Measurements from ENCODE around the gene SLC16A1. TPM values are rescaled to one million over a fixed set of nuclear protein-coding genes. Genes with fewer than 3 reads are reported as not detected.

Gene SLC16A1
- total RNA-seq, 1 donor from 2014 or later, result 68.1 TPM

DNA sequence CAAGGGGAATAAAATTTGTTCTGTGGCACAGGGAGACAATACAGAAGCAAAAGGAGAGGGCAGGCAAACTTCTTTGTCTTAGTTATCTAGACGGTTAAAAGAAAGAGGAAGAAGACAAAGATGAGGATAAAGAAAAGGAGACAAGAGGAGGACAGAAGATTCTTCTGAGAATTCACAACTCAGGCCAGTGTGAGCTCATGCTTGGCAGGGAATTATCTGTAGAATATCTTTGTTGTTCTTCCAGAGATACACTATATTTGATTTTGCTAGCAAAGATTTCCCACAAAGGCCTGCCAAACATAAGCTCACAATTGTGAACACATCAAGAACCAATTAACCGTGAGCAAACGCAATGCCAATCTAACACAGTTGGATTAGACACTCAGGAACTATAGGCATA is 21.4 kb downstream of the SLC16A1 start:
- no peak for DNase-seq (ENCODE audit: low spot score)
- Mint-ChIP-seq H3K36me3 (ENCODE audit: low read depth) (no peaks in the 10 kb centered on the region), H3K27me3 (ENCODE audit: low read depth) (no peaks in the 10 kb centered on the region), H3K9me3 (ENCODE audit: low read depth) (no peaks in the 10 kb centered on the region), H3K27ac (ENCODE audit: unreplicated experiment) (peak overlapping the region; percentile 97), H3K4me3 (ENCODE audit: unreplicated experiment) (no peak overlapping the region), H3K4me1 (ENCODE audit: low read depth) (peaks cover 47% of the 10 kb centered on the region)
- TF ChIP-seq, protein P1, sequence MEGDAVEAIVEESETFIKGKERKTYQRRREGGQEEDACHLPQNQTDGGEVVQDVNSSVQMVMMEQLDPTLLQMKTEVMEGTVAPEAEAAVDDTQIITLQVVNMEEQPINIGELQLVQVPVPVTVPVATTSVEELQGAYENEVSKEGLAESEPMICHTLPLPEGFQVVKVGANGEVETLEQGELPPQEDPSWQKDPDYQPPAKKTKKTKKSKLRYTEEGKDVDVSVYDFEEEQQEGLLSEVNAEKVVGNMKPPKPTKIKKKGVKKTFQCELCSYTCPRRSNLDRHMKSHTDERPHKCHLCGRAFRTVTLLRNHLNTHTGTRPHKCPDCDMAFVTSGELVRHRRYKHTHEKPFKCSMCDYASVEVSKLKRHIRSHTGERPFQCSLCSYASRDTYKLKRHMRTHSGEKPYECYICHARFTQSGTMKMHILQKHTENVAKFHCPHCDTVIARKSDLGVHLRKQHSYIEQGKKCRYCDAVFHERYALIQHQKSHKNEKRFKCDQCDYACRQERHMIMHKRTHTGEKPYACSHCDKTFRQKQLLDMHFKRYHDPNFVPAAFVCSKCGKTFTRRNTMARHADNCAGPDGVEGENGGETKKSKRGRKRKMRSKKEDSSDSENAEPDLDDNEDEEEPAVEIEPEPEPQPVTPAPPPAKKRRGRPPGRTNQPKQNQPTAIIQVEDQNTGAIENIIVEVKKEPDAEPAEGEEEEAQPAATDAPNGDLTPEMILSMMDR (IDR thresholded peaks at IDR 0.05), result no peak

DNA sequence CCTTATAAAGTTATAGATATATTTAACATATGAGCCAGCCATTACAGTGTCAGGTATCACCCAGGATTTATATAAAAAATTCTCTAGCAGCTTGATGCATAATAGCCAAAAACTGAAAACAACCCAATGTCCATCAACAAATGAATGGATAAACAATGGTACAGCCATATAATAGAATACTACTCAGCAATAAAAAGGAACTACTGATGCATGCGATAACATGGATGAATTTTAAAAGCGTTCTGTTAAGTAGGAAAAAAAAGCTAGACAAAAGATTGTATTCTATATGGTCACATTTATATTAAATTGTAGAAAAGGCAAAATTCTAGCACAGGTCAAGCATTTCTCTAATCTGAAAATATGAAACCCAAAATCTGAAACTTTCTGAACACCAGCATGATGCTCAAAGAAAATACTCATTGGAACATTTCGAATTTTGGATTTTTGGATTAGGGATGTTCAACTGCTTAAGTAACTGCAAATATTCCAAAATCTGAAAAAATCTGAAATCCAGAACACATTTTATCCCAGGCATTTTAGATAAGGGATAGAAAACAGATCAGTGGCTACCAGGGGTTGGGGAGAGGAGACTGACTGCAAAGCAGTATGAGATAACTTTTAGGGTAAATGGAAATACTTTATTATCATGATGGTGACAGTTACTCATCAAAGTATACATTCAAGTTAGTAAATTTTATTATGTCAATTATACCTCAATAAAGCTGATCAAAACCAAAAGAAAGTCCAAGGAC is 22.0 kb downstream of the SLC16A1 start:
- no peak for DNase-seq (ENCODE audit: low spot score)
- Mint-ChIP-seq H3K4me1 (ENCODE audit: low read depth) (peaks cover 47% of the 10 kb centered on the region), H3K36me3 (ENCODE audit: low read depth) (no peaks in the 10 kb centered on the region), H3K27me3 (ENCODE audit: low read depth) (no peaks in the 10 kb centered on the region), H3K4me3 (ENCODE audit: unreplicated experiment) (no peak overlapping the region), H3K27ac (ENCODE audit: unreplicated experiment) (peak overlapping the region; percentile 97), H3K9me3 (ENCODE audit: low read depth) (no peaks in the 10 kb centered on the region)
- TF ChIP-seq, protein P1 (IDR thresholded peaks at IDR 0.05), result no peak

DNA sequence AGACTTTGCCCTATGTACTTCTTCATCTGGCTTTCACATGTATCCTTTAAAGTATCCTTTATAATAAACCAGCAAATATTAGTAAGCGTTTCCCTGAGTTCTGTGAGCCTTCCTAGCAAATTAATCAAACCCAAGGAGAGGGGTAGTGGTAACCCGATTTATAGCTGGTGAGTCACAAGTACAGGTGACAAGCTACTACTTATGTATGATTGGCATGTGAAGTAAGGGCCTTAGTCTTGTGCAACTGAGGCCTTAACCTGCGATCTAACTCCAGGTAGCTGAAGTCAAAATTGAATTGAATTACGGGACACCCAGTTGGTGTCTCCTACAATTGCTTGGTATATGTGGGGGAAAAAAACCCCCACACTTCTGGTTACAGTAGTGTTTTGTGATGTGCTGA is 26.0 kb downstream of the SLC16A1 start:
- no peak for DNase-seq (ENCODE audit: low spot score)
- no peak overlapping the region for H3K4me3 Mint-ChIP-seq (ENCODE audit: unreplicated experiment)
- no peaks in the 10 kb centered on the region for H3K27me3 Mint-ChIP-seq (ENCODE audit: low read depth)
- TF ChIP-seq, protein P1 (IDR thresholded peaks at IDR 0.05), result no peak
- H3K4me1 Mint-ChIP-seq (ENCODE audit: low read depth), result peaks cover 30% of the 10 kb centered on the region
- H3K36me3 Mint-ChIP-seq (ENCODE audit: low read depth), result peaks cover 3% of the 10 kb centered on the region
- no peaks in the 10 kb centered on the region for H3K9me3 Mint-ChIP-seq (ENCODE audit: low read depth)
- no peak overlapping the region for H3K27ac Mint-ChIP-seq (ENCODE audit: unreplicated experiment)

DNA sequence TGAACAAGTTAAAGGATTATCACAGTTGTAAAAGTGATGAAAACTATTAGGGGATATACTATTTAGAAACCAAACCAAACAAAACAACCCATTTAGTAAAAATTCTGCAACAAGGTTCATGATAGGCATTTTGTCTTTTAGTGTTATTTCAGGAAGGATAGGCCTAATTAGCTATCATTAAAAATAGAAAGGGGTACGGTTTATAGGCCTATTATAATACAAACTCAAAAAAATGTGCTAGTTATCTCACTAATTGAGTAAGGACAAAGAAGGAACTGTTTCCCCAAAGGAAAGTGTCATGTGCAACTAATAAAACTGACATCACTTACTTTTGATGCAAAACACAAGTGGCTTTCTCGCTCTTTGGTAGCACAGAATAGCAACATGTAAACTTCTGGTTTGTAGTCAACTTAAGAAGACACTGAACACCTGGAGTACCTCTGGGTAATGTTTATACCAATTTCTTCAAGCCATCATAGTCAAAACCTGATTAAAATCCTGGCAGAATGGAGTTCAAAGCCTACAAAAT is 28.5 kb downstream of the SLC16A1 start:
- no peak overlapping the region for H3K4me3 Mint-ChIP-seq (ENCODE audit: unreplicated experiment)
- peaks cover 6% of the 10 kb centered on the region for H3K36me3 Mint-ChIP-seq (ENCODE audit: low read depth)
- no peaks in the 10 kb centered on the region for H3K9me3 Mint-ChIP-seq (ENCODE audit: low read depth)
- DNase-seq (ENCODE audit: low spot score), result no peak
- TF ChIP-seq, protein P1 (IDR thresholded peaks at IDR 0.05), result no peak
- H3K4me1 Mint-ChIP-seq (ENCODE audit: low read depth), result peaks cover 17% of the 10 kb centered on the region
- no peaks in the 10 kb centered on the region for H3K27me3 Mint-ChIP-seq (ENCODE audit: low read depth)
- no peak overlapping the region for H3K27ac Mint-ChIP-seq (ENCODE audit: unreplicated experiment)

DNA sequence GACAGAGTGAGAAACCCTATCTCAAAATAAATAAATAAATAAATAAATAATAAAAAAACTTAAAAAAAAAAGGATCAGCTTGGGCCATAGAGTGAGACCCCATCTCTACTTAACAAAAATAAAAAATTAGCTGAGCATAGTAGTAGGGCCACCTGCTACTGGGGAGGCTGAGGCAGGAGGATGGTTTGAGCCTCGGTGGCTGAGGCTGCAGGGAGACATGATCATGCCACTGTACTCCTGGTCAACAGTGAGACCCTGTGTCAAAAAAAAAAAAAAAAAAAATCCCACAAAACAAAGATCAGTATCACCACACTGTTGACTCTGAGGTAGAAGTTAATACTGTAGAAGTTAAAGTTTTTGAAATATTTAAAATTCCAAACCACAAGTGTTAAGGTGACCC is 29.1 kb downstream of the SLC16A1 start:
- no peak overlapping the region for H3K4me3 Mint-ChIP-seq (ENCODE audit: unreplicated experiment)
- DNase-seq (ENCODE audit: low spot score), result no peak
- H3K36me3 Mint-ChIP-seq (ENCODE audit: low read depth), result peaks cover 8% of the 10 kb centered on the region

More for the DNA sequence above, 29.1 kb downstream of the SLC16A1 start:
- TF ChIP-seq, protein P1 (IDR thresholded peaks at IDR 0.05), result no peak
- H3K4me1 Mint-ChIP-seq (ENCODE audit: low read depth), result peaks cover 15% of the 10 kb centered on the region
- H3K27me3 Mint-ChIP-seq (ENCODE audit: low read depth), result no peaks in the 10 kb centered on the region
- no peaks in the 10 kb centered on the region for H3K9me3 Mint-ChIP-seq (ENCODE audit: low read depth)
- no peak overlapping the region for H3K27ac Mint-ChIP-seq (ENCODE audit: unreplicated experiment)
